Measurements from ENCODE around the gene PRAMEF18.
"Not testable (repeated sequence)": the region's sequence is repeated elsewhere in the genome, so short reads cannot be mapped to it uniquely, and the experiment has no call there.

DNA sequence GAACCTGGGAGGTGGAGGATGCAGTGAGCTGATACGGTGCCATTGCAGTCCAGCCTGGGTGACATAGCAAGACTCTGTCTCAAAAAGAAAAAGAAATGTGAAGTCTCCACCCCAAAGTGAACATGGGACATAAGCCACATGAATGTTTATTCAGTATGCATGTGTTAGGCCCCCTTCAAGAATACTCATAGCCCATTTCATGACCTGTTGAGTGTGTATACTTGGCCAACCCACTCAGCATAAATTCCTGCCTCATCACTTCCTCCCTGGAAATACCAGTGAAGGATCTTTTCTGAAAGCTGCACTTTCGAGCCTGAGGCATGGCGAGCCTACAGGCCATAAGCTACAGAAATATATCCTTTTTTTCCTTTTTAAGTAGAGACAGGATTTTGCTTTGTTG lies 6.8 kb downstream of the PRAMEF18 start:
- TF ChIP-seq ZNF138 (CRISPR knock-in tag; conservative IDR thresholded peaks at IDR 0.05); USF2 (CRISPR knock-in tag; IDR thresholded peaks at IDR 0.05); ESRRA (CRISPR knock-in tag; IDR thresholded peaks at IDR 0.05; ENCODE audit: borderline replicate concordance); ATF3 (CRISPR knock-in tag; conservative IDR thresholded peaks at IDR 0.05); GABPB1 (CRISPR knock-in tag; IDR thresholded peaks at IDR 0.05); ZNF219 (CRISPR knock-in tag; IDR thresholded peaks at IDR 0.05; ENCODE audit: borderline replicate concordance); ZBTB21 (CRISPR knock-in tag; IDR thresholded peaks at IDR 0.05; ENCODE audit: borderline replicate concordance); NR3C1 (CRISPR knock-in tag; conservative IDR thresholded peaks at IDR 0.05; ENCODE audit: low read depth); TEAD4 (CRISPR knock-in tag; IDR thresholded peaks at IDR 0.05): not testable (repeated sequence)
- TF ChIP-seq, protein P1, sequence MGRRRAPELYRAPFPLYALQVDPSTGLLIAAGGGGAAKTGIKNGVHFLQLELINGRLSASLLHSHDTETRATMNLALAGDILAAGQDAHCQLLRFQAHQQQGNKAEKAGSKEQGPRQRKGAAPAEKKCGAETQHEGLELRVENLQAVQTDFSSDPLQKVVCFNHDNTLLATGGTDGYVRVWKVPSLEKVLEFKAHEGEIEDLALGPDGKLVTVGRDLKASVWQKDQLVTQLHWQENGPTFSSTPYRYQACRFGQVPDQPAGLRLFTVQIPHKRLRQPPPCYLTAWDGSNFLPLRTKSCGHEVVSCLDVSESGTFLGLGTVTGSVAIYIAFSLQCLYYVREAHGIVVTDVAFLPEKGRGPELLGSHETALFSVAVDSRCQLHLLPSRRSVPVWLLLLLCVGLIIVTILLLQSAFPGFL (CRISPR knock-in tag; IDR thresholded peaks at IDR 0.05; ENCODE audit: borderline replicate concordance) = not testable (repeated sequence)
- TF ChIP-seq, protein P2, sequence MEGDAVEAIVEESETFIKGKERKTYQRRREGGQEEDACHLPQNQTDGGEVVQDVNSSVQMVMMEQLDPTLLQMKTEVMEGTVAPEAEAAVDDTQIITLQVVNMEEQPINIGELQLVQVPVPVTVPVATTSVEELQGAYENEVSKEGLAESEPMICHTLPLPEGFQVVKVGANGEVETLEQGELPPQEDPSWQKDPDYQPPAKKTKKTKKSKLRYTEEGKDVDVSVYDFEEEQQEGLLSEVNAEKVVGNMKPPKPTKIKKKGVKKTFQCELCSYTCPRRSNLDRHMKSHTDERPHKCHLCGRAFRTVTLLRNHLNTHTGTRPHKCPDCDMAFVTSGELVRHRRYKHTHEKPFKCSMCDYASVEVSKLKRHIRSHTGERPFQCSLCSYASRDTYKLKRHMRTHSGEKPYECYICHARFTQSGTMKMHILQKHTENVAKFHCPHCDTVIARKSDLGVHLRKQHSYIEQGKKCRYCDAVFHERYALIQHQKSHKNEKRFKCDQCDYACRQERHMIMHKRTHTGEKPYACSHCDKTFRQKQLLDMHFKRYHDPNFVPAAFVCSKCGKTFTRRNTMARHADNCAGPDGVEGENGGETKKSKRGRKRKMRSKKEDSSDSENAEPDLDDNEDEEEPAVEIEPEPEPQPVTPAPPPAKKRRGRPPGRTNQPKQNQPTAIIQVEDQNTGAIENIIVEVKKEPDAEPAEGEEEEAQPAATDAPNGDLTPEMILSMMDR (IDR thresholded peaks at IDR 0.05) = not testable (repeated sequence)

Data from WTC11 (cell line).